ENCODE measurements around the gene ZNF154. TPM values are rescaled to one million over a fixed set of nuclear protein-coding genes. Genes with fewer than 3 reads are reported as not detected.

The ZNF154 gene
- total and polyA plus RNA-seq, 2 of the 4 experiments (the other 2 are of a cell fraction) = 2.2 to 2.9 TPM

GRCh38 chr19:57709616-57710015, 612 bp upstream of the ZNF154 start:
- Histone ChIP-seq H2BK20ac (ENCODE audit: low read depth, low read length) (no peak overlapping the region), H2BK15ac (ENCODE audit: low read depth, low read length) (no peak overlapping the region), H3K27ac (ENCODE audit: insufficient read depth, low read length) (no peak overlapping the region), H2AK5ac (ENCODE audit: low read depth, low read length) (no peak overlapping the region), H3K4me2 (ENCODE audit: low read depth, low read length) (no peak overlapping the region), H4K8ac (ENCODE audit: low read depth in 2 of 2, low read length in 2 of 2) (peak overlapping the region; percentile 81 to 95; a peak in 3 of 4 replicates), H3K27me3 (ENCODE audit: control insufficient read depth, insufficient read depth, low read length) (no peaks in the 10 kb centered on the region), H3K4me1 (ENCODE audit: control insufficient read depth, insufficient read depth, low read length) (peaks cover 7% of the 10 kb centered on the region), H3K14ac (replicated peaks; ENCODE audit: low read depth, low read length) (no peak overlapping the region), H3K79me1 (ENCODE audit: low read depth in 1 of 2, low read length in 2 of 2) (peaks cover 17 to 33% of the 10 kb centered on the region in 2 experiments), H4K91ac (ENCODE audit: insufficient read depth, low read depth, low read length) (peak overlapping the region; percentile 1; the same call in 1 of the 2 replicates), H4K20me1 (ENCODE audit: insufficient read depth, low read length) (no peaks in the 10 kb centered on the region), H2BK5ac (ENCODE audit: low read depth, low read length, poor library complexity, severe bottlenecking) (no peak overlapping the region), H2BK120ac (ENCODE audit: low read depth, low read length) (no peak overlapping the region), H4K5ac (ENCODE audit: low read depth, low read length) (no peak overlapping the region), H3K9ac (ENCODE audit: low read depth, low read length) (no peak overlapping the region), H3K4me3 (ENCODE audit: insufficient read depth, low read depth, low read length) (no peak overlapping the region), H3K4ac (ENCODE audit: low read depth, low read length) (no peak overlapping the region), H3K56ac (ENCODE audit: extremely low read depth, insufficient read depth, low read length) (no peak overlapping the region), H3K18ac (ENCODE audit: low read depth, low read length) (no peak overlapping the region), H2AK9ac (replicated peaks; ENCODE audit: low read depth, low read length, poor library complexity) (no peak overlapping the region), H3K9me1 (ENCODE audit: insufficient read depth, low read length) (no peaks in the 10 kb centered on the region), H2AFZ (replicated peaks; ENCODE audit: low read length, poor library complexity) (no peak overlapping the region), H3K36me3 (ENCODE audit: control insufficient read depth, insufficient read depth, low read length) (peaks cover 13% of the 10 kb centered on the region), H3K9me3 (ENCODE audit: control insufficient read depth, insufficient read depth, low read length) (peaks cover 25% of the 10 kb centered on the region), H3K23ac (ENCODE audit: low read depth, low read length) (no peak overlapping the region)
- in situ Hi-C loops (cut with MboI; ENCODE audit: low sequenced_read_pairs) (no loop called here), dilution Hi-C loops (cut with HindIII; ENCODE audit: low sequenced_read_pairs, unreplicated experiment) (no loop called here), intact Hi-C loops (cut with micrococcal nuclease) (no loop called here)
- TF ChIP-seq CHD1 (IDR thresholded peaks at IDR 0.05; ENCODE audit: low read depth, low read length) (no peak), CTCF (conservative IDR thresholded peaks at IDR 0.05; ENCODE audit: low read depth, low read length) (no peak), NFE2L2 (IDR thresholded peaks at IDR 0.05; ENCODE audit: low read depth, low read length) (no peak), MAZ (IDR thresholded peaks at IDR 0.05; ENCODE audit: borderline replicate concordance, low read depth, low read length) (no peak), MAFK (IDR thresholded peaks at IDR 0.05; ENCODE audit: low read depth, low read length) (no peak), MXI1 (IDR thresholded peaks at IDR 0.05; ENCODE audit: borderline replicate concordance, low read depth, low read length) (no peak), POLR2A (IDR thresholded peaks at IDR 0.05; ENCODE audit: low read depth, low read length) (no peak), FOS (IDR thresholded peaks at IDR 0.05; ENCODE audit: low read depth, low read length) (no peak), RFX5 (IDR thresholded peaks at IDR 0.05; ENCODE audit: low read depth, low read length) (no peak), CEBPB (IDR thresholded peaks at IDR 0.05; ENCODE audit: low read depth, low read length) (no peak), RCOR1 (IDR thresholded peaks at IDR 0.05; ENCODE audit: insufficient replicate concordance, low read length) (no peak), SMC3 (IDR thresholded peaks at IDR 0.05; ENCODE audit: low read depth, low read length) (no peak), RAD21 (IDR thresholded peaks at IDR 0.05; ENCODE audit: low read length) (no peak)
- TF ChIP-seq, protein P1, sequence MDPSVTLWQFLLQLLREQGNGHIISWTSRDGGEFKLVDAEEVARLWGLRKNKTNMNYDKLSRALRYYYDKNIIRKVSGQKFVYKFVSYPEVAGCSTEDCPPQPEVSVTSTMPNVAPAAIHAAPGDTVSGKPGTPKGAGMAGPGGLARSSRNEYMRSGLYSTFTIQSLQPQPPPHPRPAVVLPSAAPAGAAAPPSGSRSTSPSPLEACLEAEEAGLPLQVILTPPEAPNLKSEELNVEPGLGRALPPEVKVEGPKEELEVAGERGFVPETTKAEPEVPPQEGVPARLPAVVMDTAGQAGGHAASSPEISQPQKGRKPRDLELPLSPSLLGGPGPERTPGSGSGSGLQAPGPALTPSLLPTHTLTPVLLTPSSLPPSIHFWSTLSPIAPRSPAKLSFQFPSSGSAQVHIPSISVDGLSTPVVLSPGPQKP (IDR thresholded peaks at IDR 0.05; ENCODE audit: borderline replicate concordance, low read depth, low read length) = no peak
- TF ChIP-seq, protein P2, sequence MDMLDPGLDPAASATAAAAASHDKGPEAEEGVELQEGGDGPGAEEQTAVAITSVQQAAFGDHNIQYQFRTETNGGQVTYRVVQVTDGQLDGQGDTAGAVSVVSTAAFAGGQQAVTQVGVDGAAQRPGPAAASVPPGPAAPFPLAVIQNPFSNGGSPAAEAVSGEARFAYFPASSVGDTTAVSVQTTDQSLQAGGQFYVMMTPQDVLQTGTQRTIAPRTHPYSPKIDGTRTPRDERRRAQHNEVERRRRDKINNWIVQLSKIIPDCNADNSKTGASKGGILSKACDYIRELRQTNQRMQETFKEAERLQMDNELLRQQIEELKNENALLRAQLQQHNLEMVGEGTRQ (IDR thresholded peaks at IDR 0.05; ENCODE audit: low read depth, low read length) = no peak
- WGBS, 2 experiments (ENCODE audit: extremely low coverage in 2 of 2, insufficient read length in 1 of 2) = 60% methylated on average over 1 of the region's 15 CpGs; no CpG with 5 or more reads in 1 of the 2 experiments
- ATAC-seq (ENCODE audit: low read depth) = no peak
- ChIA-PET POLR2A (ENCODE audit: unreplicated experiment) (interaction anchor here (0.6 kb wide), 2 partner anchors 242 to 834 kb away, joined by 4 to 10 read pairs; partner anchors contain the start of gene TRIM28), CTCF (interaction anchor here (0.6 kb wide), 1 partner anchor 72 kb away, joined by 3 read pairs; no protein-coding TSS in a partner anchor)
- no peak for DNase-seq
- BruUV-seq (replicated peaks) = no TSS peak
